ENCODE measurements around the gene GOLGA6A.
"Not testable (repeated sequence)": the region's sequence is repeated elsewhere in the genome, so short reads cannot be mapped to it uniquely, and the experiment has no call there.

- TF ChIP-seq, protein P1, sequence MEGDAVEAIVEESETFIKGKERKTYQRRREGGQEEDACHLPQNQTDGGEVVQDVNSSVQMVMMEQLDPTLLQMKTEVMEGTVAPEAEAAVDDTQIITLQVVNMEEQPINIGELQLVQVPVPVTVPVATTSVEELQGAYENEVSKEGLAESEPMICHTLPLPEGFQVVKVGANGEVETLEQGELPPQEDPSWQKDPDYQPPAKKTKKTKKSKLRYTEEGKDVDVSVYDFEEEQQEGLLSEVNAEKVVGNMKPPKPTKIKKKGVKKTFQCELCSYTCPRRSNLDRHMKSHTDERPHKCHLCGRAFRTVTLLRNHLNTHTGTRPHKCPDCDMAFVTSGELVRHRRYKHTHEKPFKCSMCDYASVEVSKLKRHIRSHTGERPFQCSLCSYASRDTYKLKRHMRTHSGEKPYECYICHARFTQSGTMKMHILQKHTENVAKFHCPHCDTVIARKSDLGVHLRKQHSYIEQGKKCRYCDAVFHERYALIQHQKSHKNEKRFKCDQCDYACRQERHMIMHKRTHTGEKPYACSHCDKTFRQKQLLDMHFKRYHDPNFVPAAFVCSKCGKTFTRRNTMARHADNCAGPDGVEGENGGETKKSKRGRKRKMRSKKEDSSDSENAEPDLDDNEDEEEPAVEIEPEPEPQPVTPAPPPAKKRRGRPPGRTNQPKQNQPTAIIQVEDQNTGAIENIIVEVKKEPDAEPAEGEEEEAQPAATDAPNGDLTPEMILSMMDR (IDR thresholded peaks at IDR 0.05) = not testable (repeated sequence)
- not testable (repeated sequence) for TF ChIP-seq POLR2A (IDR thresholded peaks at IDR 0.05)
These were observed 10.7 kb downstream of the GOLGA6A start for GRCh38 chr15:74071645-74072044.

Measured in testis (tissue), 2 donors.